ENCODE measurements around the gene AMY1C. TPM values are rescaled to one million over a fixed set of nuclear protein-coding genes. Genes with fewer than 3 reads are reported as not detected.

AMY1C gene
- not detected in 2 replicates for total RNA-seq

GRCh38 chr1:103749598-103749997 lies at the start of gene AMY1C:
Gene AMY1C (plus strand): TSS chr1:103749898. CDS start chr1:103750470, 572 bp downstream.

Other genes with a start within 250 kb of the AMY1C start
- gene RNPC3, start 224.2 kb upstream of the AMY1C start, total RNA-seq = 6.3 and 9.5 TPM in 2 replicates
- 2.4 and 6.4 TPM in 2 replicates for gene AMY2B, start 178.3 kb upstream of the AMY1C start, total RNA-seq
- gene AMY2A, start 132.5 kb upstream of the AMY1C start, total RNA-seq = not detected in 2 replicates
- not detected in 2 replicates for gene AMY1A, start 94.1 kb upstream of the AMY1C start, total RNA-seq
- not detected in 2 replicates for gene AMY1B, start 53.7 kb upstream of the AMY1C start, total RNA-seq